ENCODE measurements around the gene PPP1R12B.
"Not testable (repeated sequence)": the region's sequence is repeated elsewhere in the genome, so short reads cannot be mapped to it uniquely, and the experiment has no call there.

PPP1R12B gene

GRCh38 chr1:202406896-202407295 lies 58.4 kb downstream of the PPP1R12B start:
- DNase-seq: not testable (repeated sequence)

- DNase-seq: not testable (repeated sequence)
Observed at GRCh38 chr1:202407378-202407777, 58.9 kb downstream of the PPP1R12B start.

GRCh38 chr1:202410251-202410650 lies 61.8 kb downstream of the PPP1R12B start:
- DNase-seq: not testable (repeated sequence)

- not testable (repeated sequence) for DNase-seq
Observed at GRCh38 chr1:202410854-202411357, 62.4 kb downstream of the PPP1R12B start.

- DNase-seq: no peak
Observed at GRCh38 chr1:202411422-202411821, 62.9 kb downstream of the PPP1R12B start.

- DNase-seq: not testable (repeated sequence)
Observed at GRCh38 chr1:202412421-202412820, 63.9 kb downstream of the PPP1R12B start.

- no peak for DNase-seq
Observed at GRCh38 chr1:202416641-202417040, 68.1 kb downstream of the PPP1R12B start.

- not testable (repeated sequence) for DNase-seq
Observed at GRCh38 chr1:202417141-202417540, 68.6 kb downstream of the PPP1R12B start.

GRCh38 chr1:202417762-202418201 lies 69.3 kb downstream of the PPP1R12B start:
- DNase-seq: not testable (repeated sequence)

- not testable (repeated sequence) for DNase-seq
Observed at GRCh38 chr1:202419731-202420130, 71.2 kb downstream of the PPP1R12B start.

GRCh38 chr1:202420422-202421094 lies 72.1 kb downstream of the PPP1R12B start:
- DNase-seq: not testable (repeated sequence)

- DNase-seq: not testable (repeated sequence)
Observed at GRCh38 chr1:202422709-202423108, 74.2 kb downstream of the PPP1R12B start.

GRCh38 chr1:202424260-202424659 lies 75.8 kb downstream of the PPP1R12B start:
- not testable (repeated sequence) for DNase-seq

- DNase-seq: not testable (repeated sequence)
Observed at GRCh38 chr1:202430111-202430510, 81.6 kb downstream of the PPP1R12B start.

GRCh38 chr1:202432338-202432737 lies 83.8 kb downstream of the PPP1R12B start:
- DNase-seq: not testable (repeated sequence)

- no peak for DNase-seq
Observed at GRCh38 chr1:202433155-202434043, 84.9 kb downstream of the PPP1R12B start.

- no peak for DNase-seq
Observed at GRCh38 chr1:202434059-202434458, 85.6 kb downstream of the PPP1R12B start.

GRCh38 chr1:202438393-202439174 lies 90.1 kb downstream of the PPP1R12B start:
- no peak for DNase-seq

- no peak for DNase-seq
Observed at GRCh38 chr1:202439308-202439707, 90.8 kb downstream of the PPP1R12B start.

- DNase-seq: not testable (repeated sequence)
Observed at GRCh38 chr1:202448140-202448539, 99.6 kb downstream of the PPP1R12B start.

- DNase-seq: not testable (repeated sequence)
Observed at GRCh38 chr1:202451641-202452040, 103.1 kb downstream of the PPP1R12B start.

GRCh38 chr1:202452508-202452907 lies 104.0 kb downstream of the PPP1R12B start:
- no peak for DNase-seq

All from NCI-H146 (cell line).